ENCODE measurements around the gene SLC6A3.

GRCh38 chr5:1440098-1440493, 5.1 kb downstream of the SLC6A3 start:
- TF ChIP-seq CTCF (conservative IDR thresholded peaks at IDR 0.05; ENCODE audit: low read length) (no peak), EZH2phosphoT487 (IDR thresholded peaks at IDR 0.05; ENCODE audit: borderline replicate concordance) (no peak)
